Measurements from ENCODE around the gene RBM14.

GRCh38 chr11:66592457-66593302, 23.8 kb upstream of the RBM14 start, which contains the start of the genes CCDC87 and CCS:
- TF ChIP-seq CTCF (IDR thresholded peaks at IDR 0.05; ENCODE audit: low read length), result peak; percentile 61
- no peak for TF ChIP-seq EZH2 (optimal IDR thresholded peaks at IDR 0.05; ENCODE audit: low read depth, low read length)
- no peak for TF ChIP-seq EZH2phosphoT487 (IDR thresholded peaks at IDR 0.05; ENCODE audit: low read length)
